Measurements from ENCODE around the gene ZNF689. TPM values are rescaled to one million over a fixed set of nuclear protein-coding genes. Genes with fewer than 3 reads are reported as not detected.

The ZNF689 gene
- total RNA-seq, 6 donors from 2014 or later: 3.1 to 10.9 (median 8.9) TPM

DNA sequence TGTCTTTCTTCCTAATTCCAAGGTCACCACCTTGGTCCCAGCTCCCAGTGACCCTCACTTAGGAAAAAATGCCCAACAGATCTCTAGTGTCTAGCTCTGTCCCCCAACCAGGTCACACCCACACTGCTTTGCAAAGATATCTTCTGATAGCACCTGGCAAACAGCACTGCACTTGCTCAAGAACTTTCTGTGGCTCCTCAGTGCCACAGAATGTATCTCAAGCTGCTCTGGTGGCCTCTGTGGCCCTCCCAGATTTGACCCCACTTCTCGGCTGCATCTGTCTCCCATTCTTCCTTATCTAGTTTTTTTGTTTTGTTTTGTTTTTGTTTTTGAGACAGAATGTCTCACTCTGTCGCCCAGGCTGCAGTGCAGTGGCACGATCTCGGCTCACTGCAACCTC lies 43.7 kb downstream of the ZNF689 start:
- Histone ChIP-seq H3K4me1 (peaks cover 13 to 27% (median 16%) of the 10 kb centered on the region in 4 donors), H3K9me3 (no peaks in the 10 kb centered on the region), H3K36me3 (peaks cover 0 to 4% (median 0%) of the 10 kb centered on the region in 4 donors), H3K27me3 (no peaks in the 10 kb centered on the region), H3K4me3 (no peak overlapping the region), H3K27ac (no peak overlapping the region)
- no peak for TF ChIP-seq POLR2AphosphoS5 (IDR thresholded peaks at IDR 0.05)
- TF ChIP-seq, protein P1, sequence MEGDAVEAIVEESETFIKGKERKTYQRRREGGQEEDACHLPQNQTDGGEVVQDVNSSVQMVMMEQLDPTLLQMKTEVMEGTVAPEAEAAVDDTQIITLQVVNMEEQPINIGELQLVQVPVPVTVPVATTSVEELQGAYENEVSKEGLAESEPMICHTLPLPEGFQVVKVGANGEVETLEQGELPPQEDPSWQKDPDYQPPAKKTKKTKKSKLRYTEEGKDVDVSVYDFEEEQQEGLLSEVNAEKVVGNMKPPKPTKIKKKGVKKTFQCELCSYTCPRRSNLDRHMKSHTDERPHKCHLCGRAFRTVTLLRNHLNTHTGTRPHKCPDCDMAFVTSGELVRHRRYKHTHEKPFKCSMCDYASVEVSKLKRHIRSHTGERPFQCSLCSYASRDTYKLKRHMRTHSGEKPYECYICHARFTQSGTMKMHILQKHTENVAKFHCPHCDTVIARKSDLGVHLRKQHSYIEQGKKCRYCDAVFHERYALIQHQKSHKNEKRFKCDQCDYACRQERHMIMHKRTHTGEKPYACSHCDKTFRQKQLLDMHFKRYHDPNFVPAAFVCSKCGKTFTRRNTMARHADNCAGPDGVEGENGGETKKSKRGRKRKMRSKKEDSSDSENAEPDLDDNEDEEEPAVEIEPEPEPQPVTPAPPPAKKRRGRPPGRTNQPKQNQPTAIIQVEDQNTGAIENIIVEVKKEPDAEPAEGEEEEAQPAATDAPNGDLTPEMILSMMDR (IDR thresholded peaks at IDR 0.05): no peak
- no peak for TF ChIP-seq POLR2A (IDR thresholded peaks at IDR 0.05)
- no peak for TF ChIP-seq EP300 (IDR thresholded peaks at IDR 0.05)
- ATAC-seq (ENCODE audit: low FRiP score in 2 of 2) (no peak), DNase-seq (no peak)
- WGBS, 2 donors: 90 to 94% methylated on average over 4 of the region's 4 CpGs

DNA sequence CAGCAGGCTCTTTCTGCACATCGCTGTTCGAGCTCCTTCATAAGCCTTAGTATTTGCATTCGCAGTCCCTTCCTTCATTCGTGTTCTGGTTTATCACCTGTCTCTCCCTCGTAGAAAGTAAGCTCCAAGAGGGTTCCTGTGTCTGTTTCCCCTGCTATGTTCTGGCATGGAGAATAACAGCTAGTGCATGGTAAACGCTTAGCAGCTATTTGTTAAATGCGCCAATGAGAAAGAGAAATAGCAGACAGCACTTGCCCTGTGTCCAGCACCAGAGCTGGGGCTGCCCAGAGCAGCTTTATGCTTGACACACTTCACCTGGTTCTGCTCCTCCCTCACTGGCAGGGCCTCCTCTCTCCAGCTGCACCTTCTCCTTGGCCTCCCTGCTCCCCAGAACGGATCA lies 44.2 kb downstream of the ZNF689 start:
- 69 to 83% methylated on average over 8 of the region's 8 CpGs for WGBS, 2 donors
- TF ChIP-seq POLR2A (IDR thresholded peaks at IDR 0.05): no peak
- TF ChIP-seq, protein P1 (IDR thresholded peaks at IDR 0.05): no peak
- TF ChIP-seq EP300 (IDR thresholded peaks at IDR 0.05): no peak
- TF ChIP-seq POLR2AphosphoS5 (IDR thresholded peaks at IDR 0.05): no peak
- Histone ChIP-seq H3K4me3 (no peak overlapping the region), H3K9me3 (no peaks in the 10 kb centered on the region), H3K4me1 (peaks cover 13 to 27% (median 18%) of the 10 kb centered on the region in 4 donors), H3K27ac (no peak overlapping the region), H3K36me3 (peaks cover 0 to 4% (median 0%) of the 10 kb centered on the region in 4 donors), H3K27me3 (no peaks in the 10 kb centered on the region)
- ATAC-seq (ENCODE audit: low FRiP score in 2 of 2) (no peak), DNase-seq (no peak)

- no peak overlapping the region for H3K27ac ChIP-seq
- WGBS, 2 donors: 63 to 70% methylated on average over 7 of the region's 7 CpGs
- no peak for ATAC-seq (ENCODE audit: low FRiP score in 2 of 2)
Measured at GRCh38 chr16:30565526-30565925, 44.7 kb downstream of the ZNF689 start.

DNA sequence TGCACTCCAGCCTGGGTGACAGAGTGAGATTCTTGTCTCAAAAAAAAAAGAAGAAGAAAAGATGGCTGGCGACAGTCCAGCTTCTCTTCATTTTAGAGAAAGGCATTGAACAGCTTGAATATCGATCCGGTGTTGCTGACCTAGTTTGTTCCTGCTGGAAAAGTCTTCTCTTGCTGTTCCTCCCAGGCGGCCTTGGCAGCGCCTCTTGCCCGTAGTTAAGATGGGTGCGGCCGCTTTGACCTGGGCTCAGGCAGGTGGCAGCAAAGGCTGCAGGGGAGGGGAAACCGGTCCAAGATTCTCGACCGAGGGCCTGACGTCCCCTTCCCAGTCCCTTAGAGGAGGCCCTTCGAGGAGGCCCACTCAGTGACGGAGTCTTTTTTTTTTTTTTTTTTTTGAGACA lies 48.2 kb downstream of the ZNF689 start:
- Histone ChIP-seq H3K27me3 (no peaks in the 10 kb centered on the region), H3K9me3 (no peaks in the 10 kb centered on the region), H3K4me1 (peaks cover 10 to 26% (median 16%) of the 10 kb centered on the region in 4 donors), H3K36me3 (no peaks in the 10 kb centered on the region), H3K4me3 (peak overlapping the region in 3 of 4 donors; percentile 40 to 58 (median 57)), H3K27ac (peak overlapping the region; percentile 65 to 89 (median 83))
- TF ChIP-seq POLR2A (IDR thresholded peaks at IDR 0.05) (no peak), POLR2AphosphoS5 (IDR thresholded peaks at IDR 0.05) (no peak), EP300 (IDR thresholded peaks at IDR 0.05) (no peak)
- TF ChIP-seq, protein P1 (IDR thresholded peaks at IDR 0.05): no peak
- no peak for DNase-seq
- 92 to 93% methylated on average over 14 of the region's 14 CpGs for WGBS, 2 donors
- ATAC-seq (ENCODE audit: low FRiP score in 2 of 2): no peak

More at GRCh38 chr16:30565526-30565925, 44.7 kb downstream of the ZNF689 start:
- Histone ChIP-seq H3K4me3 (no peak overlapping the region), H3K36me3 (peaks cover 0 to 4% (median 0%) of the 10 kb centered on the region in 4 donors), H3K9me3 (no peaks in the 10 kb centered on the region), H3K4me1 (peaks cover 8 to 27% (median 15%) of the 10 kb centered on the region in 4 donors), H3K27me3 (no peaks in the 10 kb centered on the region)
- TF ChIP-seq POLR2AphosphoS5 (IDR thresholded peaks at IDR 0.05) (no peak), POLR2A (IDR thresholded peaks at IDR 0.05) (no peak), EP300 (IDR thresholded peaks at IDR 0.05) (no peak)
- TF ChIP-seq, protein P1 (IDR thresholded peaks at IDR 0.05): no peak
- DNase-seq: no peak
